NT2/D1 (cell line): ENCODE data around the gene ESRRG.
A peak's percentile ranks its signal among the peaks of the same experiment; 100 is the strongest.

Source experiments
- DNase-seq: peaks from one replicate; pipeline ENCODE4 v3.0.0-alpha.2; 2011; ENCODE audit warnings: low read depth, low spot score
- H3K27me3 ChIP-seq: 2 replicates; pipeline ENCODE4 v1.6.0; 2011; ENCODE audit warnings: mild to moderate bottlenecking; ENCODE audit not compliant: insufficient read length, insufficient read depth
- H3K36me3 ChIP-seq: 2 replicates; pipeline ENCODE4 v1.6.1; 2011; ENCODE audit warnings: mild to moderate bottlenecking, low read length, mixed read lengths; ENCODE audit not compliant: insufficient read depth, insufficient read length
- H3K4me1 ChIP-seq: 2 replicates; pipeline ENCODE4 v1.5.1; 2011; ENCODE audit not compliant: insufficient read depth, insufficient read length
- H3K4me3 ChIP-seq: 2 replicates; pipeline ENCODE4 v1.5.1; 2011; ENCODE audit warnings: low read depth; ENCODE audit not compliant: insufficient read length
- H3K9ac ChIP-seq: 2 replicates; pipeline ENCODE4 v1.6.0; 2011; ENCODE audit warnings: low read depth; ENCODE audit not compliant: insufficient read length
- H3K9me3 ChIP-seq: 2 replicates; pipeline ENCODE4 v1.5.1; 2011; ENCODE audit warnings: mild to moderate bottlenecking, low read length; ENCODE audit not compliant: insufficient read depth
- SUZ12 ChIP-seq: IDR thresholded peaks from 2 replicates; pipeline ENCODE4 v1.6.1; 2011; ENCODE audit not compliant: insufficient read length, insufficient read depth; ENCODE audit errors: extremely low read depth
- YY1 ChIP-seq: IDR thresholded peaks from 2 replicates; pipeline ENCODE4 v1.6.1; 2011; ENCODE audit not compliant: insufficient read length, insufficient read depth
- ZNF274 ChIP-seq: IDR thresholded peaks from 2 replicates; pipeline ENCODE4 v1.6.1; 2011; ENCODE audit warnings: mild to moderate bottlenecking, low read depth, low read length

The ESRRG gene

DNA sequence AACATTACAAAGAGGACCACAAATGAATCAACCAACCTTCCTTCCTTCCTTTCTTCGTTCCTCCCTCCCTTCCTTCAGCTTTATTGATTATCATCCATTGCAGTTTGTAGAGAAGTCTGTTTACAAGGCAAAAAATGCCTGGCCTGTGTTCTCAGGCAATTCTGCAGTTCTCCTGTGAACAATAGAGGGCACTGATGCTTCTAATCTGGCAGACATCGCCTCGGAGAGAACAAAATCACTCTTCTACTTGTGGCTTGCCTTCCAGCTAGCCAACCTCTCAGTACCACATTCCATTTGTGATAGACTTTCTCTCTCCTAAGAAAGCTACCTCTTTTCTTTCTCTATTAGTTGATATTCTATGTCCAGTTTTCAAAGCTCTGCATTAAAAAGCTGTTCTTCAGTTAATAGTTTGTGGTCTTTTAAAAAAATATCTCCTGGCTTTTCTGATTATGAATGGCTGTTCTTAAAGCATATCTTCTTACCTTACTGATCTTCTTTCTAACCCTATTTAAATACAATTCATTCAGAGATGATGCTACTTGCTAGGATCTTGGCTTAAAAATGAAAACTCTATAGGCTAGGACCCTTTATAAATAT is 26.9 kb upstream of the ESRRG start:
- no peaks in the 10 kb centered on the region for H3K36me3 ChIP-seq
- TF ChIP-seq SUZ12, result no peak
- no peak for TF ChIP-seq ZNF274
- TF ChIP-seq YY1, result no peak
- no peaks in the 10 kb centered on the region for H3K27me3 ChIP-seq
- no peaks in the 10 kb centered on the region for H3K4me1 ChIP-seq
- H3K9ac ChIP-seq, result no peak overlapping the region
- no peak overlapping the region for H3K4me3 ChIP-seq
- peak; percentile 71 for DNase-seq
- no peaks in the 10 kb centered on the region for H3K9me3 ChIP-seq

DNA sequence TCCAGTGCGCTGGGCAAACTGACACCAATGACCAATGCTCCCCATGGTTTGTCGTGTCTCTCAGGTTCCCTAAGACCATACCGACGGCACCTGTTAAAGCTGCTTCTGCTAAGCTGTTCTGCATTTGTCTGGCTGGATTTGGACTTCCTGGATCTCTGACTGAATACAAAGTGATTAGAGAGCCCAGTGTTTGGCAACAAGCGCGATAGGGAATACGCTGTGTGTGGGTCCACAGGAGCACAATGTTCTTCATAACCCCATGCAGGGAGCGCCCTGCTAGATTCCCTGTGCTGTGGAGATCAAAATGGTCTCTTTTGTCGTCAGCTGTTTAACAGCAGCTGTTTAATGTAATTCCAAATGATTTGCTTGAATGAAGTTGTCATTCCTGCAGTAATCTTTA is 26.0 kb upstream of the ESRRG start:
- TF ChIP-seq ZNF274, result no peak
- no peak for TF ChIP-seq YY1
- no peak for TF ChIP-seq SUZ12
- H3K4me3 ChIP-seq, result no peak overlapping the region
- no peak overlapping the region for H3K9ac ChIP-seq
- no peak for DNase-seq
- H3K36me3 ChIP-seq, result no peaks in the 10 kb centered on the region
- H3K4me1 ChIP-seq, result no peaks in the 10 kb centered on the region
- no peaks in the 10 kb centered on the region for H3K9me3 ChIP-seq
- no peaks in the 10 kb centered on the region for H3K27me3 ChIP-seq

DNA sequence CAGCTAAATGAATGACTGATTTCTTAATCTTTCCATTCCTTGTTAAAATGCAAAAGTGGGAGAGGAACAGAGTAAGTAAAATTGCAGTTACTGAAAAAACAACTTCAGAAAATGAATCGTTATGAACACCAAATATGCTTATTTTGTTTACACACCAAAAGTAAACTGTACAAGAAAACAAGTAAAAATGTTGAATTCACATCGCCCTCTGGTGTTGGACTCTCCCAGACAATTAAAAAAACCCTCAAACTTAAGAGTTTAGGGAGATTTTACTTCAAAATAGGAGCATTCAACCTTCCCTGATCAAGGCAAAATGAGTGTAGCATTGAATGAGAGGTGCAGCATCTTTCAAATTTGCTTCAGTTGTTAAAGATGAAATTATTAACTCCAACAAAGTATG is 19.4 kb upstream of the ESRRG start:
- TF ChIP-seq YY1, result no peak
- TF ChIP-seq ZNF274, result no peak
- TF ChIP-seq SUZ12, result no peak
- DNase-seq, result no peak
- Histone ChIP-seq H3K4me3 (no peak overlapping the region), H3K9ac (no peak overlapping the region), H3K4me1 (no peaks in the 10 kb centered on the region), H3K36me3 (no peaks in the 10 kb centered on the region), H3K9me3 (no peaks in the 10 kb centered on the region), H3K27me3 (no peaks in the 10 kb centered on the region)

DNA sequence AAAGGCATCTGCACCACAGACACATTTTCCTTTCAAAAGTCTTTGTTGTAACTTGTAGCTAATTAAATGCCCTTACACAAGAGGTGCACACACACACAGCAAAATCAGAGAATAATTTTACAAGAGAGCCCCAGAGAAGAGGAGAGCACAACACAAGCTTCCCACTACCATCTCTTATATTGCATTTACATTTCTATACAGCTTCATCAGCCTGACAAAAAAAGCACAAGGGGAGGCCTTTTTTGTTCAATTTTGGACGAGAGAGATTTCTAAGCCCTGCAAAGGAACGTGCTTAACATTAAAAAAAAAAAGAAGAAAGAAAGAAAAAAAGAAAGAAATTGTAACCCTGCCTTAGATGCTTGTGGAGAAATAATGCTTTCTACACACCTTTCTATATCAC is 17.1 kb upstream of the ESRRG start:
- Histone ChIP-seq H3K9ac (no peak overlapping the region), H3K36me3 (no peaks in the 10 kb centered on the region), H3K4me1 (no peaks in the 10 kb centered on the region), H3K9me3 (no peaks in the 10 kb centered on the region), H3K27me3 (no peaks in the 10 kb centered on the region), H3K4me3 (no peak overlapping the region)
- TF ChIP-seq YY1, result no peak
- no peak for TF ChIP-seq SUZ12
- no peak for TF ChIP-seq ZNF274
- DNase-seq, result peak; percentile 64

DNA sequence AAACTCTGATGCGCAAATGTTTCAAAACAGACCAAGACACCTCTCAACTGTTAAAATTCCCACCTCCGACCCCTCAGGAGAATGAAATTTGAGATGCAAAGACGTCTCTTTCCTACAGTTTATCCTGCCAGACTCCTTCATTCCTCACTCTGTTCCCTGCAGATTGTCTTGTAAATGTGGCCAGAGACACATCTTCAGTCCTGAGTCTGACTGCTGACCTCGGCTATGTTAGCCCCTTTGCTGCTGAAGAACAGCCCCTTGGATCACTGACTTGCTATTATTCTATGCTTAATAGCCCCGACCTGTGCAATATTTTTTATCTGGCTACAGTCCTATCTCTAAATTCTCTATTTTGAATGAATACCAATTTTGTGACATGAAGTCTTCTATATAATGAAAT is 16.6 kb upstream of the ESRRG start:
- Histone ChIP-seq H3K36me3 (no peaks in the 10 kb centered on the region), H3K4me1 (no peaks in the 10 kb centered on the region), H3K9me3 (no peaks in the 10 kb centered on the region), H3K27me3 (no peaks in the 10 kb centered on the region), H3K9ac (no peak overlapping the region), H3K4me3 (no peak overlapping the region)
- TF ChIP-seq YY1, result no peak
- no peak for TF ChIP-seq ZNF274
- TF ChIP-seq SUZ12, result no peak
- DNase-seq, result peak; percentile 66

DNA sequence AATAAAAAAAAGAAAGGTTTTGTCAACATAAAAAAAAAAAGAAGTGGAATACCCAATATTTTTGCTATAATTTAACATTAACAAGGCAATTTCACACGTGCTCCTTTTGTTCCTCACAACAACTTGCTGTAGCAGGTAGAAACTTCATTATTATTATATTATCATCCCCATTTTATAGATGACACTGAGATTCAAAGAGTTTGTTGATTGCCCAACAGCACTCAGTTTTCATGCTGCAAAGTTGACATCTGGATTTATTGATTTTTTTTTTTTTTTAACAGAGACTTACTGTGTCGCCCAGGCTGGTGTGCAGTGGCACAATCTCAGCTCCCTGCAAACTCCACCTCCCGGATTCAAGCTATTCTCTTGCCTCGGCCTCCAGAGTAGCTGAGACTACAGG is 8.9 kb upstream of the ESRRG start:
- no peaks in the 10 kb centered on the region for H3K4me1 ChIP-seq
- no peak overlapping the region for H3K9ac ChIP-seq
- no peak for DNase-seq
- no peaks in the 10 kb centered on the region for H3K27me3 ChIP-seq
- H3K4me3 ChIP-seq, result no peak overlapping the region
- no peak for TF ChIP-seq SUZ12
- TF ChIP-seq YY1, result no peak
- TF ChIP-seq ZNF274, result no peak
- no peaks in the 10 kb centered on the region; the same call in 1 of the 2 replicates for H3K9me3 ChIP-seq
- no peaks in the 10 kb centered on the region for H3K36me3 ChIP-seq

DNA sequence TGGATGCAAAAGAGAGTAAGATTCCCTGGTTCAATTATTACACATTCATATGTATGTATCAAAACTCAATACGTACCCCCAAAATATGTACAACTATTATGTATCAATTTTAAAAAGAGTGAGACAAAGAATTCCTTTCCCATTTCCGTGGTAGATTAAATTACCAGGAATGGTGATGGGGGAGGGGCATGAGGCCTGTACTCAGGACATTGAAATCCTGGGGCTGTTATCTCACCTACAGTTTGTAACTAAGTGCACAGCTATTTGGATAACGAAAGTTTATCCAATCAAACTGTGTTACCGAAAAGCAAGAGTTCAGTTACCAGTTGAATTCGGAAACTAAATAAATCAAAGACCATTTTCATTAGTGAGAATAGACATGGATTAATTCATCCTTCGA is 8.3 kb upstream of the ESRRG start:
- TF ChIP-seq SUZ12 (no peak), ZNF274 (no peak), YY1 (no peak)
- Histone ChIP-seq H3K27me3 (no peaks in the 10 kb centered on the region), H3K36me3 (no peaks in the 10 kb centered on the region), H3K4me1 (no peaks in the 10 kb centered on the region), H3K4me3 (no peak overlapping the region), H3K9me3 (no peaks in the 10 kb centered on the region; the same call in 1 of the 2 replicates), H3K9ac (no peak overlapping the region)
- DNase-seq, result no peak
